GM21390 (cell line): ENCODE results near the gene ZIC1.

ENCODE experiments used
- ATAC-seq: cut with Tn5 transposase; IDR thresholded peaks from one replicate; pipeline ENCODE4 v1.9.1; 2021; ENCODE audit not compliant: unreplicated experiment

ZIC1 gene

DNA sequence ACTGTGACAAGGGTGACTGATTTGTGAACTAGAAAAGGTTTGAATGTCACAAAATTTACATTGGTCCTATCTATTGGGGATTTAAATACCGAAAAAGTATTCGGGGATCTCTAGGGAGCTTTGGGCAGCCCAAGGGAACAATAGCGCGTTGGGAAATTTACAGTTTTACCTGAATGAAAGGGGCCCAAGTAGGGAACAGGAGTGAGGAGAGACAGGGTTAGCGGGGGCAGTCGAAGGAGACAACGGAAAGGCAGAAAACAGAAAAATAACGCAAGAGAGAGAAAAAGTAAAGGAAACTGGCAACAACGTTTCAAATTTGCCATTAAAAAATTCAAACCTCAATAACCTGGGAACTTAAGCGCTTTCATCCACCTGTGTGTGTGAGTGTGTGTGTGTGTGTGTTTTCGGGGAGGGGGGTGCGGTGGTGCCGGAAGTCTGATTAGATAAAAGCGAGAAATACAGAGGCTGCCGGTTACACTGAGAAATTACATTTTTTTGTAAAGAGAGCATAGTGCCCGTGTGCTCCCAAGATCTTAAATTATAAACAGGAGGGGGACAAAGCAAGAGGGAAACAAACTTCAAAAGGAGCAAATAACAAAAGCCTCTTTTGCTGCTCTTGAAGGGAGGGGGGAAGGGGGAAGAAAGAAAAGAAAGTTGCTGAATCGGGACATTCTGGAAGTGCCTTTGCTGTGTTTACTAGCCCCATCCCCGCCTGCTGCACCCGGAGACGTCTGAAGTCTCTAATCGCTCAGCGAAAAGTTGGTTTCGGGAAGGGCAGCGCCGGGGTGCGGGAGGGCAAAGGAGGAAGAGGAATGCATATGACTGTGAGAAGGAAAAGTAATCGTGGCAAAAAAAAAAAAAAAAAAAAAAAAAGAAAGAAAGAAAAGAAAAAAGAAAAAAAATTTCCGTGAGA is 721 bp upstream of the ZIC1 start:
- no peak for ATAC-seq

DNA sequence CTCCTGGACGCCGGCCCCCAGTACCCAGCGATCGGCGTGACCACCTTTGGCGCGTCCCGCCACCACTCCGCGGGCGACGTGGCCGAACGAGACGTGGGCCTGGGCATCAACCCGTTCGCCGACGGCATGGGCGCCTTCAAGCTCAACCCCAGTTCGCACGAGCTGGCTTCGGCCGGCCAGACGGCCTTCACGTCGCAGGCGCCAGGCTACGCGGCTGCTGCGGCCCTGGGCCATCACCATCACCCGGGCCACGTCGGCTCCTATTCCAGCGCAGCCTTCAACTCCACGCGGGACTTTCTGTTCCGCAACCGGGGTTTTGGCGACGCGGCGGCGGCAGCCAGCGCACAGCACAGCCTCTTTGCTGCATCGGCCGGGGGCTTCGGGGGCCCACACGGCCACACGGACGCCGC is 956 bp downstream of the ZIC1 start:
- no peak for ATAC-seq

DNA sequence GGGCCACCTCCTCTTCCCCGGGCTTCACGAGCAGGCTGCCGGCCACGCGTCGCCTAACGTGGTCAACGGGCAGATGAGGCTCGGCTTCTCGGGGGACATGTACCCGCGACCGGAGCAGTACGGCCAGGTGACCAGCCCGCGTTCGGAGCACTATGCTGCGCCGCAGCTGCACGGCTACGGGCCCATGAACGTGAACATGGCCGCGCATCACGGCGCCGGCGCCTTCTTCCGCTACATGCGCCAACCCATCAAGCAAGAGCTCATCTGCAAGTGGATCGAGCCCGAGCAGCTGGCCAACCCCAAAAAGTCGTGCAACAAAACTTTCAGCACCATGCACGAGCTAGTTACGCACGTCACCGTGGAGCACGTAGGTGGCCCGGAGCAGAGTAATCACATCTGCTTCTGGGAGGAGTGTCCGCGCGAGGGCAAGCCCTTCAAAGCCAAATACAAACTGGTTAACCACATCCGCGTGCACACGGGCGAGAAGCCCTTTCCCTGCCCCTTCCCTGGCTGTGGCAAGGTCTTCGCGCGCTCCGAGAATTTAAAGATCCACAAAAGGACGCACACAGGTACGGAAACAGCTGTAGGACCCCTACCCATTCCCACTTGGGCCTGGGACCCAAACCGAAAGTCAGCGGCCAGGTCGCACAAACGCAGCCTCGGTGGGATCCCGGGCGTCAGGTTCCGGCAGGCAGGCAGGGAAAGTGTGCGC is 1.5 kb downstream of the ZIC1 start:
- no peak for ATAC-seq

DNA sequence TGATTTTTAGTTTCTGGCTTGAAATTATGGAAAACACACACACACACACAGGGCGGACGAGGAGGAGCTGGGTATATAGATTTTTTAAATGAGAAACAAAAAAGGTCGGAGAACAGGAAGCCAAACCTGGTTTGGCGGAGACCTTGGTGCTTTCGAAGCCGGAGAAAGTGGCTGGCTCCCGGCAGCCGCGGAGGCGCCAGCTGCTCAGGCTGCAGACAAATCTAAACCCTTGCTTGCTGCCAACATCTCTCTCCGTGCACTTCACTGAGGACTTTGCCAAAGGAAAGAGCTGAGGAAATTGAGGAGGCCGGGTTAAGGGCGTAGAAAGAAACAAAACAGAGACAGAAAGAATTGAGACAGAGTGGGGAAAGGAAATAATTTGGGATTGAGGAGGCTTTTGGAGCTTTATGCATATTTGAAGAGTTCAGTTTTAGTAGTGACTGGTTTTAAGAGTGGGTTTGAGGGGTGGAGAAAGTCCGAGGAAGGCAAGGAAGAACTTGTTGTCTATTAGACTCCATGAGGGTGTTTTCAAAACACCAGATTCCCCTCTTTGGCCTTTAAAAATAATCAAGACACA is 2.2 kb downstream of the ZIC1 start:
- no peak for ATAC-seq

DNA sequence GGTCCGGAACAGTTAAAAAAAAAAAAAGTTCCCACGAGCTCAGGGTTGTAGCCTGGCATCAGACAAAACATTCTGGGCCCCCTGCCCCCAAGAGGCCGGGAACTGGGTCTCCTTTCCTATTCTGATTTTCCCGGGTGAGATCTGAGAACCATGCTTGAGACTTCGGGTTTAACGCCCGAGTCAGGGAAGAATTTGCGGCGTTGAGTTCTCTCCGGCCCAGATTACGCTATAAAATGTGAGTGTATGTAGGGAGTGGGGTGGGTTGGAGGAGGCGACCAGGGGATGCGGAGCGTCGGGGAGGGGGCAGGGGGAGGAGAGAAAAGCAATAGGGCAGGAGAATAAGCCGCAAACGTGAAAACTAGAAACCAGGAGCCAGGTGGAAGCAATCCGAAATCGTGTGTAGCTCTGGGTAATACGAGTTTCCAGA is 2.7 kb downstream of the ZIC1 start:
- ATAC-seq = no peak

DNA sequence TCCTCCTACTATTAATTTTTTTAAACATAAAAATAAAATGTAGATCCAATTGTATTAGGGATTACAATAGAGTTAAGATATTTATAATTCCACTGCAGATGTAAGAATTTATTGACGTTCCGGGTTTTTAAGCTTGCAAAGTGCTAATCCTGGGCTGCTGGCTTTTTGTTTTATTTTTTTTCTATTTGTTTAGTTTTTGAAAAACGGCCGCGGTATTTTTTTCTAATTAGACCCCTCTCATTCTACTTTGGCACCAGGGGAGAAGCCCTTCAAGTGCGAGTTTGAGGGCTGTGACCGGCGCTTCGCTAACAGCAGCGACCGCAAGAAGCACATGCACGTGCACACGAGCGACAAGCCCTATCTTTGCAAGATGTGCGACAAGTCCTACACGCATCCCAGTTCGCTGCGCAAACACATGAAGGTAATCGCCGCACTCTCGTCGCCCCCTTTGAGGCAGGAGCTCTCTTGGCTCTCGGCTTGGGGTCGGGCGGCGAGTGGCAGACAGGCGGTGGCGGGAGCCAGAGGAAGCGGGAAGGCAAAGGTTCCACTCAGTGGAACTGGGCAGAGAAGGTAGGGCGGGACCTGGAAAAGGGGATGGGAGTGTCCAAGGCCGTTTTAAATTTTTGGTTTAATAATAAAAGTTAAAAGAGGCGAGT is 3.2 kb downstream of the ZIC1 start:
- ATAC-seq = no peak

DNA sequence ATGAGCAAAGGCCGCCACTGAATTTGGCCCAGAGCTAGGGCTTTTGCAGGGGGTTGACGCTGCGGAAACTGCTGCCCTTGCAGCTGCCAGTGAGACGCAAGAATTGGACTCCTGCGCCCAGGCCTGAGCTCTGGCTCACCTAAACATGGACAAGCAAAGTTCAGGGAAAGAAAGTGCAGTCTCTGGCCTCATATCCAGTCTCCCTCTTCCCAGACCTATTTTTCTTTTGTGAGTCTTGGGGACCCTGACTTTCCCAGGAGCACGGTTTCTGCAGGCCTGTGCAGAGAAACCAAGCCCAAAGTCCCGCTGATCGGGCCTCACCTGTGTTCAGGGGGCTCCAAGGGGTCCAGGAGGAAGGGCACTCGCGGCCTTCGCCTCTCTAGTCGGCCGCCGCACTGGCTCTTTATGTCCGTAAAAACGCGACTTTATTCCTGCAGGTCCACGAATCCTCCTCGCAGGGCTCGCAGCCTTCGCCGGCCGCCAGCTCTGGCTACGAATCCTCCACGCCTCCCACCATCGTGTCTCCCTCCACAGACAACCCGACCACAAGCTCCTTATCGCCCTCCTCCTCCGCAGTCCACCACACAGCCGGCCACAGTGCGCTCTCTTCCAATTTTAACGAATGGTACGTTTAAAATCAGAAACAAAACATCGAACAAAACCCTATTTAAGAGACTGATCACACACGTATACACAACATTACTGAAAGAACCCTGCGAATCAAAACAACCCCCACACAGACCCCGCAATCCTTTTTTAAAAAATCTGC is 3.9 kb downstream of the ZIC1 start:
- ATAC-seq = no peak

DNA sequence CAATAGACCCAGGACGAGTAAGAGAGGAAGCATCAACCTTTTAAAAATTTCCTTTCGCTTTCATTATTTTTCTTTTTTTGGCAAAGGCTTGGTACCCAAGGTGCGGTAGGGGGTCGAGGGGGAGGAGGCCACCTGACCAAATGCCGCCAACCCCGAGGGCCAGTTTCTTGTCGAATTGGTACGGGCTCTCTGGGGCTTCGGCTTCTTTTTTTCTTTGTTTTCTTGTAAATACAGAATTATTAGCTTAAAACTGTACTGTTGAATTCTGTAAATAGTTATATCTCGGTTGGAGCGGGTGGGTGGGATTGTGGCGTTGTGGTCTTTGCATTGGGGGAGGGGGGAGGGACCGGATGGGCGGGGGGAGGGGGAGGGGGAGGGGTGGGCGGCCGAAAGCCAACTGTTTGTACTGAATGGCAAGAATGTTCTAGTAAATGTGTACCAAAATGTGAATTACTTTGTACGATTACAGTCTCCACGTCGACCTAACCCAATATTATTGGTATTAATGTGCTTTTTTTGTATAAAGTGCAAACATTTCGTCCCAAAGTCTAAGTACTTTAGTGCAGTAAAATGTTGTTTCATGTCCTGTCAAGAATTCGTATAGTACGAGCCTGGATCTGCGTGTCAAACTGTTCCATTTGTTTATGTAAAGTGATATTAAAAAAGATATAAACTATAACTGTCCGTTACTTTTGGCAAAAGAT is 4.7 kb downstream of the ZIC1 start:
- no peak for ATAC-seq

DNA sequence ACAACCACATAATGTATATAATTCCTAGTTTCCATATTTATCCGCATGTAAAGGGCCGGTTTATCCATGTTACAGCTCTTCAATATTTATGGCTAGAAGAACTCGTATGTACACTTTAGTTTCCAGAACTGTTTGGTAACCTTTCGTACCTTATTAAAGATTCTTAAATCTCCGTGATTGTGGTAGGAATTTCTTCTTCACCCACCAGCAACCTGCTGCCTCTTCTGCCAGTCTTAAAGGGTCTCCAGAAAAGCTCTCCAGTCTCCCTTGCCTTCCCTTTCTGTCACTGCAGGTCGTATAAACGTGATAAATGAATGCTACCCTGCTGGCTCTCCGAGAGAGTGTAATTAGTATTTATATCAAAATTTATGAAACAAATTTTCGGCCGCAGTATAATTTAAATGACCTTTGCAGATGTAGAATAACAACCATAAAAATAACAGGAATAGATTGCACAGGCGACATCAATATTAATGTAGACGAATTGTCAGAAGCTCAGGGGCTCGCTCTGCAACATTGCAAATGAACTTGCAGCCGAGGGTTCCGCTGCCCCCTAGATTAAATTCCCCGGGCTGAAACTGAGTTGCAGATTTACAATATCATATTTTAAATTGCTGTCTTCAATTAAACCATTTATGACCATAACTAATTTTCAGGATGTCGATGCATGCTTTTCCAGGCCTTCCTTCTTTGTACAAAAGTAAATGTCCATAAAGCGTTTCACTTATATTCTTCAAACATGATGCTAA is 5.4 kb downstream of the ZIC1 start:
- ATAC-seq = no peak

DNA sequence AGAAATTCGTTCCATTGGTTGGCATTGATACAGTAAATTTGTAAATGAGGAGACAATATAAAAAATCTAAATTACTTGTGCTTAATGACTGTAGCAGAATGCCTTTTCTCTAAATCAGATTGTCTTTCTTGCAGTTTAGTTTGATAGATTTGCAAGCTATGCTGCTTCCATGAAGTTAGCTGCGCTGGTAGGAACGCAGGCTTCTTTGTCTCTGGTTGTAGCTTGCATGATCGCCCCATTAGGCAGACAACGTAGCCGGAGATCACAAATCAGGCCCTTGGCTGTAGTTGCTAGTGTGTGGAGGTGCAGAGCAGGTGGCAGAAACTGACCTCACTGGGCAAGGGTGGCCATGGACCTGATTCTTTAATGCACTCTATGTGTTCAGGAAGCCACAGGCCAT is 6.1 kb downstream of the ZIC1 start:
- ATAC-seq = no peak

DNA sequence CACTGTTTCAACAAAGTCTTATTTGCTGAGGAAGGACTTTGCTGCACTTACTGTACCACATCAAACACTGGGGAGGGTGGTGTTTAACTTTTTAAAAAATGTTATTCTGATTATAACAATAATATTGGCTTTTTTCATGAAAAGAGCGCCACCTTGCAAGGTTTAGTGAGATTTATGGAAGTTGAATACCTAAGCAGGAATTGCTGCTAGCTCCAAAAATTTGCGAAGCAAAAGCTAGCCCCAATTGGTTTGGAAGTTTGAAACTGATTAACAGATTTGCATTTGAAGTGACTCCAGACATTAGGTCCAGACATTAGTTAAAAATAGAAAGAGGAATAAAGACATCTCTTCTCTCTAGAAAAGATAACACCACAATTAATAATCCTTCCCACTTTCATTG is 6.7 kb downstream of the ZIC1 start:
- ATAC-seq = no peak

DNA sequence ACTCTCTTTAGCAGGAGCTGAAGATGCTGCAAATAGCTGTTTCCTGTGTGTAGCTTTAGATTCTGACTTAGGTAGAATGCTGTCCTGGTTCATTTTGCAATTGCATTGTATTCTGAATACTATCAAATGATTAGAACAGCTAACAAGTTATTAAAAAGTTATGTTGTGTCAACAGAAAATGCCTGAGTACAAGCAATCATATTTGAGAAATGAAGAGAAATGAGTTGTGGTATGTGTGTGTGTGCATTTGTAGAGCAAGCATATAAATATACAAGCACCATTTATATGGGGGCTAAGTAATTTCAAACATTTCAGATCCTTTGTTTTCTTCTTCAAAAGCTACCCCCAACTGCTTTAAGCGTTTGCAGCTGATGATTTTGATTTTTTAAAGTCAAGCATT is 7.8 kb downstream of the ZIC1 start:
- ATAC-seq = no peak

DNA sequence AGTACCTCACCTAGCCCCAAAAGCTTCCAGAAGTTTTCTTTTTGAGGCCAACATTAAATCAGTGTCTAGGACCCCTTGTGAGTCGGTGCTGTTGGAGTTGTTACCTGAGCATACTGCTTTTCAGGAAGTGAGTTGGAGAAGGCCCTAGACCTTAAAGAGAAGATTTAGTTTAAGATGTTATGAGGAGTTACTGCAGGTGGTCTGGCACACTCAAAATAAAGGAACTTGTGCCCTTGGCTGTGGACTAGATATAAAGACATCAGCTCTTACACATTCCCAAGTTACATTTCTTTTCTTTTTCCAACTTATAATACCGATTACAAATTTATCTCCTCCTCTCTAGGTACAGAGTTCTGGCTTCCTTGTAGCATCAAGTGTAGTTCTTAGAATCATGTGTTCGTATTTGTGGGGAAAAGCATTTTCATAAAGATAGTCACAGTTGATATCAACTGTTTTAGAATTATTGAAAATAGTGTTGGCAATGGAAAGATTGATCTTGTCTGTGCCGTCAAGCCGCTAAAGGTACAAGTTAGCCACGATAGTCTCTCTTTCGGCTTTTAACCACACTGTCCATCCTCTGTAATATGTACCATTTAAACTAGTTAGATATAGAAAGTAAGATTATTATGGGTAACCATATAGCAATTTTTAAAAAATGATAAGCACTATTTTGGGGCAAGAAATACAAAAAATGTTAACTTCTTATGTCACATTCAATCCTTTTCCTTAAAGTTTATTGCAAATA is 8.6 kb downstream of the ZIC1 start:
- no peak for ATAC-seq

DNA sequence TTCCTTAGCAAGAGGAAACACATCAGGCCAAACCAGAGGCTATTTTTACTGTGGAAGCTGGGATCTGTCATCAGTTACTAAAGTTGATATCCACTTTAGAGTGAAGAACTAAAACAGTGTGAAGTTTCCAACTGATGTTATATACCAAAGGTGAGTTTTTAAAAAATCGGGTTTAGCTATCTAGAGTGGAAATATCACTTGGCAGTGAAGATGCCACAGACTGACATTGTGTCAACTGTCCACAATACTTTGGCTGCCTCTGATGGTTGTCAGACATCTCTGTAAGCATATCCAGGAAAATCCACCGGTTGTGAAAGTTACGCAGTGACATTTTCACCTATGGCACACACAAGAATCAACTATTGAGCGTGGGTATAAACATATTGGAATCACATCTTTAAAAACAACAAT is 9.2 kb downstream of the ZIC1 start:
- no peak for ATAC-seq

DNA sequence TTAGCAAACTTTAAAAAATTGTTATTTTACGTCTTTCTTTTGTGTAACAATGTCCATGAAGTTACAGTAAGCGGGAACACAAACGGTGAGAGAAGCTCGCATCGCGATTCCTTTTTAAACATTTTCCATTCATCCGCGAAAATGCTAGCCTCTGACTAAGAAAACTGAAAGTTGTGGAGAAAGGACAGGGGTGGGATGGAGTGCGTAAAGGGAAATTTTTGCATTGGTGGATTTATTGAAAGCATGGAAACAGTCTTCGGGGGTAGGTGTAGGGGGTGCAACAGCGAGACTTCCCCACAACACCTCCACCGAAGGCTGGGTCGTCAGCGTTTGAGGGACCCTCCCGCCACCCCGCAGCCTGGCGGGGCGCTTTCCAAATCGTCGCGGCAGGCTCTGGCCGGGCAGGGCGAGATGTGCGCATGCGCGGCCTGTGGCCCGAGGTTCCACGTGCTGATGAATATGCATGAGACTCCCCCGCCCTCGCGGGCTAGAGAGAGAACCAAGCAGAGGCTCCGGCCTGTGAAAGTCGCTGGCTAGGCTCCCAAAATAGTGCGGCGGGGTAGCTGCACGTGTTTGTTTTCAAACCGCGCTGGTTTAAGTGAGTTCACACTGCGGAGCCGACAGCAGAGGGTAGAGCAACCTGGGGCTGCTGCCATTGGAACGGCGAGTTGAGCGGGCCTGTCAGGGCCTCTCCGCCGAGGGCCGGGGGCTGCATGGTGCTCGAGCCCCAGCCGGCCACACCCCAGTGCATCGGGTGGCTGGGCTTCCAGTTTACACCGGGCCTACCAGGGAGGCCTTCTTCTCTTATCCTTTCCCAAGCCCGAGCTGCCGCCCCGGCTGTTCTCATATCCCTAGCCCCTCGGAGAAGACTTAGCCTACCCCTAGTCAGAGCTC is 9.9 kb downstream of the ZIC1 start:
- no peak for ATAC-seq

DNA sequence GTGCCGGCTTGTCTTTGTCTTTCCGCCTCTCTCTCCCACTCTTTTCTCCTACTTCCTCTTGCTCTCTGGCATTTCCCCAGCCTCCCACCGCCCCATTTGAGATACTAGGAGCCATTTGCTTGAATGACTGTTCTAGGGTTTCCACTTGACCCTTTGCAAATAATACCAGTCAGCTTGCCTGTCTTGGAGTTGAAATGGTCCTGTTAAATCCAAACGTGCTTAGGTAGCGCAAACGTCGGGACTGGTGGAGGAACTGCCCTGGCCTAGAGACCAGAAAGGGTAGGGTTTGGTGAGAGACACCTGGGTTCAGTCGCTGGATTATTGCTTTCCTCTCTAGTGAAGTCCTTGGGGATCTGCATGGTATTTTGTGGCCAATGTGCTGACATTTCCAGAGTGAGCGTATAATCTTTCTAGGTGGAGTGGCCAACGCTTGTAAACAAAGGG is 10.6 kb downstream of the ZIC1 start:
- no peak for ATAC-seq

DNA sequence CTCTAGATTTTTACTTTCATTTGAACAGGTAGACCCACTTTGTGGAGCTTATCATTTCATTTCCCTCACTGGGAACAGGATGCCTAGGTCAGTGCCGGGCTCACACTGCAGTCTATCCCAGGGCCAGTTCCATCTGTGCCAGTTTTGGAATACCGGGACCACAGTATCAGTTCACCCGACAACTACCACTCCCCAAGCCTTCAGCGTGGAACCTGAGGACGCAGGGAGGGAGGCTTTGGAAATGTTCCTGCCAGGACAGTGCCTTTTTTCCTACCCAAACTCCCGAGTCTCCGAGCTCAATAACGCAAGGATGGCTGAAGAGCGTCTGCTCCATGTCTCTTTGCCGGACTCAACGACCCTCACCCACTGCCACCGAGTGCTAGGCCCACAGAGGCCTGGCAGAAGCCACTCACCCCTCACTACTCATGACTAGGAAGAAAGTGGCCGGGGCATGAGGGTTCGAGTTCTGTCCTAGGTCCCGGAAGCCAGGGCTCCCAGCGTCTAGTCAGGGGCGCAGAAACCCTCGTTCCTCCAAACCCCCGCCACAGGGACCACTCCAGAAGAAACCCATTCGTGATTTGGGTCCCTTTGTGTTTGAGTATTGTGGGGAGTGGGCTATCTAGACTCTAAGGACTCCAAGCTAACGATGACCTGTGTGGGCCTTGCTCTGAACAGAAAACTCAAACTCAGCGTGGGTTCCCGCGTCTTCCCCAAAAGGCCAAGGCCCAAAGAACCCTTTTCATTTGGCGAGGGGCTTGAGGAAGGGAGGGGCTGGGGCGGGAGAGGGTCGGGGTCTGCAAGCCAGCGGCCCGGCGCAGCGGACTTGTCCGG is 11.4 kb downstream of the ZIC1 start:
- ATAC-seq = no peak
